ENCODE data around the gene GTF2A1. TPM values are rescaled to one million over a fixed set of nuclear protein-coding genes. Genes with fewer than 3 reads are reported as not detected.

The GTF2A1 gene
- total and polyA plus RNA-seq, 2 donors from 2014 or later = 4.7 to 27.0 TPM

GRCh38 chr14:81219759-81220579 is 790 bp downstream of the GTF2A1 start:
- no peaks in the 10 kb centered on the region for H3K9me3 ChIP-seq (ENCODE audit: control insufficient read depth in 2 of 3, insufficient read depth in 1 of 3, low read length in 3 of 3)
- TF ChIP-seq, protein P1, sequence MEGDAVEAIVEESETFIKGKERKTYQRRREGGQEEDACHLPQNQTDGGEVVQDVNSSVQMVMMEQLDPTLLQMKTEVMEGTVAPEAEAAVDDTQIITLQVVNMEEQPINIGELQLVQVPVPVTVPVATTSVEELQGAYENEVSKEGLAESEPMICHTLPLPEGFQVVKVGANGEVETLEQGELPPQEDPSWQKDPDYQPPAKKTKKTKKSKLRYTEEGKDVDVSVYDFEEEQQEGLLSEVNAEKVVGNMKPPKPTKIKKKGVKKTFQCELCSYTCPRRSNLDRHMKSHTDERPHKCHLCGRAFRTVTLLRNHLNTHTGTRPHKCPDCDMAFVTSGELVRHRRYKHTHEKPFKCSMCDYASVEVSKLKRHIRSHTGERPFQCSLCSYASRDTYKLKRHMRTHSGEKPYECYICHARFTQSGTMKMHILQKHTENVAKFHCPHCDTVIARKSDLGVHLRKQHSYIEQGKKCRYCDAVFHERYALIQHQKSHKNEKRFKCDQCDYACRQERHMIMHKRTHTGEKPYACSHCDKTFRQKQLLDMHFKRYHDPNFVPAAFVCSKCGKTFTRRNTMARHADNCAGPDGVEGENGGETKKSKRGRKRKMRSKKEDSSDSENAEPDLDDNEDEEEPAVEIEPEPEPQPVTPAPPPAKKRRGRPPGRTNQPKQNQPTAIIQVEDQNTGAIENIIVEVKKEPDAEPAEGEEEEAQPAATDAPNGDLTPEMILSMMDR (IDR thresholded peaks at IDR 0.05; ENCODE audit: borderline replicate concordance, extremely low read depth, insufficient read depth) = no peak
- FAIRE-seq (no peak), DNase-seq (peak; percentile 48 to 84 (median 76))
- peaks cover 5 to 16% (median 6%) of the 10 kb centered on the region in 3 donors for H3K4me1 ChIP-seq (ENCODE audit: control insufficient read depth in 2 of 3, insufficient read depth in 2 of 3, low read depth in 1 of 3, low read length in 3 of 3)
- no peaks in the 10 kb centered on the region for H3K27me3 ChIP-seq (ENCODE audit: control insufficient read depth, insufficient read depth, low read length)
- intact Hi-C loops (cut with DNase I) = no loop called here
- H3K27ac ChIP-seq (ENCODE audit: low read depth in 2 of 2, low read length in 2 of 2) = peak overlapping the region; percentile 94 to 100
- peaks cover 0 to 12% (median 3%) of the 10 kb centered on the region in 3 donors for H3K36me3 ChIP-seq (ENCODE audit: control insufficient read depth in 2 of 3, insufficient read depth in 3 of 3, low read length in 3 of 3)
- peak overlapping the region; percentile 80 to 90 (median 87) for H3K4me3 ChIP-seq (ENCODE audit: low read length in 3 of 3)
- H3K9ac ChIP-seq (ENCODE audit: low read length in 3 of 3) = peak overlapping the region; percentile 91 to 98 (median 93)

- H3K4me3 ChIP-seq (ENCODE audit: low read length in 3 of 3) = peak overlapping the region; percentile 80 to 90 (median 87)
- FAIRE-seq (peak; percentile 97), DNase-seq (peak; percentile 94 to 98 (median 96))
- no peaks in the 10 kb centered on the region for H3K9me3 ChIP-seq (ENCODE audit: control insufficient read depth in 2 of 3, insufficient read depth in 1 of 3, low read length in 3 of 3)
- peaks cover 5 to 16% (median 6%) of the 10 kb centered on the region in 3 donors for H3K4me1 ChIP-seq (ENCODE audit: control insufficient read depth in 2 of 3, insufficient read depth in 2 of 3, low read depth in 1 of 3, low read length in 3 of 3)
- H3K27ac ChIP-seq (ENCODE audit: low read depth in 2 of 2, low read length in 2 of 2) = peak overlapping the region; percentile 94 to 100
- TF ChIP-seq, protein P1 (IDR thresholded peaks at IDR 0.05; ENCODE audit: borderline replicate concordance, extremely low read depth, insufficient read depth) = no peak
- H3K27me3 ChIP-seq (ENCODE audit: control insufficient read depth, insufficient read depth, low read length) = no peaks in the 10 kb centered on the region
- intact Hi-C loops (cut with DNase I) = no loop called here
- H3K9ac ChIP-seq (ENCODE audit: low read length in 3 of 3) = peak overlapping the region; percentile 75 to 98 (median 91)
- peaks cover 2 to 16% (median 3%) of the 10 kb centered on the region in 3 donors for H3K36me3 ChIP-seq (ENCODE audit: control insufficient read depth in 2 of 3, insufficient read depth in 3 of 3, low read length in 3 of 3)
Measured at GRCh38 chr14:81219210-81219758, 1.5 kb downstream of the GTF2A1 start.

DNA sequence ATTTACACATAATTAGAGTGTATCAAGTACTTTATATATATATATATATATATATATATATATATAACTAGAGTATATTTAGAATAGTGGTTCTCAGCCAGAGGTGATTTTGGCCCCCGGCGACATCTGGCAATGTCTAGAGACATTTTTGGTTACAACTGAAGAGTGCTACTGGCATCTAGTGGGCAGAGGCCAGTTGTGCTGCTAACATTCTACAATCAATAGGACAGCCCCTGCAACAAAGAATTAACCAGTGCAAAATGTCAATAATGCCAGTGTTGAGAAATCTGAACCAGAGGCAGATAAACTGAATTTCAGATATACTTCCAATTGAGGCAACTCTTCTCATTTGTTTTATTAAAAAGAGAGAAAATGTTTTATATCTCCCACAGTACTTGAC is 8.9 kb downstream of the GTF2A1 start:
- intact Hi-C loops (cut with DNase I) = no loop called here
- no peaks in the 10 kb centered on the region for H3K9me3 ChIP-seq (ENCODE audit: control insufficient read depth in 2 of 3, insufficient read depth in 1 of 3, low read length in 3 of 3)
- DNase-seq (peak in 2 of 5 donors; percentile 16 to 38), FAIRE-seq (no peak)
- H3K27me3 ChIP-seq (ENCODE audit: control insufficient read depth, insufficient read depth, low read length) = no peaks in the 10 kb centered on the region
- peaks cover 5 to 19% (median 5%) of the 10 kb centered on the region in 3 donors for H3K36me3 ChIP-seq (ENCODE audit: control insufficient read depth in 2 of 3, insufficient read depth in 3 of 3, low read length in 3 of 3)
- H3K4me1 ChIP-seq (ENCODE audit: control insufficient read depth in 2 of 3, insufficient read depth in 2 of 3, low read depth in 1 of 3, low read length in 3 of 3) = peaks cover 0 to 3% (median 0%) of the 10 kb centered on the region in 3 donors
- H3K4me3 ChIP-seq (ENCODE audit: low read length in 3 of 3) = no peak overlapping the region
- H3K9ac ChIP-seq (ENCODE audit: low read length in 3 of 3) = no peak overlapping the region
- no peak overlapping the region for H3K27ac ChIP-seq (ENCODE audit: low read depth in 2 of 2, low read length in 2 of 2)
- TF ChIP-seq, protein P1 (IDR thresholded peaks at IDR 0.05; ENCODE audit: borderline replicate concordance, extremely low read depth, insufficient read depth) = peak; percentile 59

Data from kidney (tissue), 14 donors.